AG09309 (cell line): ENCODE data around the gene FXYD6.

Experiments used
- DNase-seq: peaks from one replicate; pipeline ENCODE4 v3.0.0-alpha.2; 2010; ENCODE audit warnings: low read depth
- H3K4me3 ChIP-seq: 2 replicates; pipeline ENCODE4 v1.5.1; 2011; ENCODE audit warnings: mild to moderate bottlenecking, low read depth, low read length, moderate library complexity; ENCODE audit not compliant: control insufficient read depth
- TF ChIP-seq, protein P1 (sequence below): IDR thresholded peaks from 2 replicates; pipeline ENCODE4 v1.5.1; 2011; ENCODE audit warnings: mild to moderate bottlenecking, low read depth, low read length, inconsistent platforms; ENCODE audit not compliant: insufficient read depth, control insufficient read depth; ENCODE audit errors: missing control alignments

The FXYD6 gene

DNA sequence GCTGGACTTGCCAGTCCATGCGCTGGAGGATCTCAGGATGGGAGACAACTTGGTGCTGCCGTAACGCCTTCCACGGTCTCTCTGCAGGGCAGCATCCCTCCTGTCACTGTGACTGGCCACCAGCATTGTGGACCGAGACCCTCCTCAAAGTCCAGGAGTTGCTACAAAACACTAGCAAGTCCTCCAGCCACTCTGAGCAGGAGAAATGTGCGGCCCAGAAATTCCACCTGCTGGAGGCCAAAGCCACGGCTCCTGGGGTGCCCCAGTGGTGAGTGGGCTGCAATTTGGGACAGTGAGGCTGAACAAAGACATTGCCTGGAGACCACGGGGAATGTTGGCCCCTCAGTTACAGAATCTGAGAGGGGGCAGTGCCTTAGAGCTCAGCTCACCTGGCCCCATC, 72.6 kb downstream of the FXYD6 start:
- DNase-seq = no peak
- TF ChIP-seq, protein P1, sequence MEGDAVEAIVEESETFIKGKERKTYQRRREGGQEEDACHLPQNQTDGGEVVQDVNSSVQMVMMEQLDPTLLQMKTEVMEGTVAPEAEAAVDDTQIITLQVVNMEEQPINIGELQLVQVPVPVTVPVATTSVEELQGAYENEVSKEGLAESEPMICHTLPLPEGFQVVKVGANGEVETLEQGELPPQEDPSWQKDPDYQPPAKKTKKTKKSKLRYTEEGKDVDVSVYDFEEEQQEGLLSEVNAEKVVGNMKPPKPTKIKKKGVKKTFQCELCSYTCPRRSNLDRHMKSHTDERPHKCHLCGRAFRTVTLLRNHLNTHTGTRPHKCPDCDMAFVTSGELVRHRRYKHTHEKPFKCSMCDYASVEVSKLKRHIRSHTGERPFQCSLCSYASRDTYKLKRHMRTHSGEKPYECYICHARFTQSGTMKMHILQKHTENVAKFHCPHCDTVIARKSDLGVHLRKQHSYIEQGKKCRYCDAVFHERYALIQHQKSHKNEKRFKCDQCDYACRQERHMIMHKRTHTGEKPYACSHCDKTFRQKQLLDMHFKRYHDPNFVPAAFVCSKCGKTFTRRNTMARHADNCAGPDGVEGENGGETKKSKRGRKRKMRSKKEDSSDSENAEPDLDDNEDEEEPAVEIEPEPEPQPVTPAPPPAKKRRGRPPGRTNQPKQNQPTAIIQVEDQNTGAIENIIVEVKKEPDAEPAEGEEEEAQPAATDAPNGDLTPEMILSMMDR = no peak
- no peak overlapping the region for H3K4me3 ChIP-seq

DNA sequence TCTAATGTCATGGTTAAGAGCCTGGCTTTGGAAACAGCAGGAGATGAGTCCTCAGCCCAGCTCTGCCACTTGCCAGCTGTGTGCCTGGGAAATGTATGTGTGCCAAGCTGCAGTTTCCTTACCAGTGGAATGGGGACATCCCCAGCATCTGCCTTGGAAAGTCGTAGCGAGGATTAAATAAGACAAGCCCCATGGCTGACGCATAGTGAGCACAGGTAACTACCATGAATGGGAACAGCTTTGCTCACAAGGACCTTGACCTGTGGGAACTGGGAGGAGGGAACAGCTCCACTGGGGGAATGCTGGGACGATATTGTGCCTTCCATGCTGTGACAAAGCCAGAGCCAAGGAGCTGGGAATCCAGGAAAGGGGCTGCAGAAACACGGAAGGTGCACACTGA, 76.8 kb downstream of the FXYD6 start:
- no peak for DNase-seq
- H3K4me3 ChIP-seq = no peak overlapping the region
- TF ChIP-seq, protein P1 = no peak

DNA sequence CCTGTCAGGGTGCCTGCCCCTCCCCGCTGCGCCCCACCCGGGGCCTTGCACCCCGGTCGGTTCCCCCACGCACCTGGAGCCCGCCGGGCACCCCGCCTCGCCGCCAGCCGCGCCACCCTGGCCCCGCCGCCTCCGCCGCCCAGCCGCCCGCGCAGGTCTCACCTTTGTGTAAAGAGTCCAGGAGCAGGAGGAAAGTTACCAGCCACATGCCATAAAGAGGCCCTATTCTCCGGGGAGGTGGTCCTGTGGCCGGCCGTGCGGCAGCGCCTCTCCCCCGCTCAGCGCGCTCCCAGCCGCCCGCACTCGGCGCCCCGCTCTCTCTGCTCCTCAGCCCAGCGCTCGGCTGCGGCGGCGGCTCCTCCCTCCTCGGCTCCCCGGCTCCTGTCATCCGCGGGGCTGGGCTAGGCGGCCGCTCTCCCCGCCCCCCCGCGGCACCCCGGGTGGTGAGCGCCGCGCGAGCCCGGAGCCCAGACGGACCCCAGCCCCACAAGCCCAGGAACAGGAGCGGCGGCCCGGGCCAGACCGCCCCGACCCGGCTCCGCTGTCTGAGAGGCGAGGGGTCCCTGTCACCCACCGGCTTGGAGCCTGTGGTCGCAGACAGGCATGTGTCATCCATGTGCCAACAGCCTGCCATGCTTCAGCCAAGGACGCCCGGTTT, 79.5 kb downstream of the FXYD6 start, which contains the start of gene DSCAML1:
DSCAML1 (minus strand) TSS at position 345 of the 658 bp plus-strand sequence; CDS start at position 208, 137 bp downstream.
- no peak within 1 kb of the TSS for H3K4me3 ChIP-seq
- no peak for DNase-seq
- TF ChIP-seq, protein P1 = no peak

DNA sequence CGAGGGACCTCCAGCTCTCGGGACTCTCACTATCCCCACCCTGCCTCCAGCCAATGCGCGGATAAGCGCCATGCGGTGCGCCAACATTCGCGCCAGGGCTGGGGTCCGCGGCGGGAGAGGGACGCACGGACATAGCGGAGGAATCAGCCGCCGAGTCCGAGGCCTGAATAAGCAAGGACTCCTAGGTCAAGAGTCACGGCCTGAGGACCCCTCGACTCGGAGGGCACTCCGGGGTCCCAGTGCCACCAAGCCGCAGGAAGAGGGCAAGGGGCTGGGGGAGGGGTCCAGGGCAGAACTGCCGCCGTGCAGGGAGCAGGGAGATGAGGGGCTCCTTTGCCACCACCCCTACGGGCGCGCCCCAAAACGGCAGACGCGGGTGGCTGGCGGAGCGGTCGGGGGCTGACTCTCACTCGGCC, 80.0 kb downstream of the FXYD6 start:
- DNase-seq = no peak
- TF ChIP-seq, protein P1 = no peak
- H3K4me3 ChIP-seq = no peak overlapping the region

DNA sequence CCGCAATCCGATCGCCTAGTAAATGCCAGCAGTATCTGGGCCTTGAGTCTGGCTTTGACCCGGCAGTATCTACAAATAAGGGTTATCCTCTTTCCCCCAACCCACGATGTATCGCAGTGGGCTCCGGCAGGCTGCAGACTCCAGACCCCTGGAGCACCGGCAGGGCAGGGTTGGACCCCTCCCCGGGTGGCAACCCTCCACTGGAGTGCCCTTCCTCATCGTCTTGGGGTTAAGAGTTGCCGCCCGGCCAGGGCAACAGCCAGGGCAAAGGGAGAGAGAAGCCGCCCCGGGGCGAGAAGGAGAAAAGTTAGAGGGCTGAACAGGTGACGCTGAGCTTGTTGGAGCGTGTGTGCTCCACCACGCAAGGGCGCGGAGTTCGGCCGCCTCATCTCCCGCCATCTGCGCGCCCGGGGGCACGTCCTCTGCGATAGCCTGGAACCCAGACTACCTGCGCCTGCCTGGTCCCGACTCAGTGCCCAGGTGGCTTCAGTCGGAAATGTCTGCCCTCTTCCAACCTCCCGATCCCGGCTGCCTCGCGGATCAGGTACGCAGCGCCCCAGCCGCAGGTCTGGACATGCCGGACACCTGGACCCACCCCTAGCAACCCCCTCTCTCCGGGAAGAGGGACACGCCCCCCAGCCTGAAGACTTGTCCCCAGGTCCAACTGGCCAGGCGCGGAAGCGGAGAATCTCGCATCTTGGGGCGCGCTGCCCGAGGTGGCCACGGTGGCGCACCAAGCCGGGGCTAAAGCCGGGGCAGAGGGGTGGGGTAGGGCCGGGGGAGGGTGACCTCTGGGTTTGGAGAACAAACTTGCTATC, 80.6 kb downstream of the FXYD6 start:
- H3K4me3 ChIP-seq = no peak overlapping the region
- no peak for DNase-seq
- TF ChIP-seq, protein P1 = no peak

DNA sequence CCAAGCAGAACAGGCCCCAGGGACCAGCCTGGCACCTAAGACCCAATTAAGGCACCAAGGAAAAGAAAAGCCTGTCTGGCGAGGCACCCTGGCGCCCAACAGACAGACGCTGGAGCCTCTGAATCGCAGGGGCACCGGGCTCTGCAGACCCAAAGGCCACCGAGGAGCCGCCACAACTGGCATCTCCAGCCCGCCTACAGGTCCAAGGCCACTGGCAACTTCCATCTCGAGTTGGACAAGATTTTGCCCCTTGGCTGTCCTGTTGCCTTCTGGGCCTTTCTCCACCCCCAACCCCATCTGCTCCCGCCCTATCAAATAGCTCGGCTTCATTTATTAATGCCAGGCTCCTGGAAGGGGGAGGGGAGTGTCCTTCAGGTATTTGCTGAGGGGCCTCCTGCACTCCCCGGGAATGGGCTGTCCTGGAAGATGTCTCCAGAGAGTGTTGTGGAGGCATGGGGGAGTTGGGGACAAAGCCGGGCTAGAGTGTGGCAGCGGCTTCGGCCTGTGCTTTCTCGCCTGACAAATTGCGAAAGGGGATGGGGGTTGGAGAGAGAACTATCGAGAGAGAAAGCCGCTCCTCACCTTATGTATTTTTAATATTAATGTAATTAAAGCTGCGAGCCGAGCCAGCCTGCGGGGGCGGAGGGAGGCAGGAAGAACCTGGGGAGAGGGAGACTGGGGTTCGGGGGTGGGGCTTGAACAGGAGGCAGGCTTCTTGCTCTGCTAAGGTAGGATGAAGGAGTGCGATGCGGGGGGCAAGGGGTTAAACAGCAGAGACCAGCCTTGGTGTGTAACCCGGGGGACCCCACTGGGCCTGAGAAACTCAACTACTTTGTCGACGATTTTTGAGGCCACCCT, 81.5 kb downstream of the FXYD6 start:
- H3K4me3 ChIP-seq = no peak overlapping the region
- TF ChIP-seq, protein P1 = no peak
- no peak for DNase-seq
